ENCODE data around the gene CFAP299. TPM values are rescaled to one million over a fixed set of nuclear protein-coding genes. Genes with fewer than 3 reads are reported as not detected.
"Not testable (repeated sequence)": the region's sequence is repeated elsewhere in the genome, so short reads cannot be mapped to it uniquely, and the experiment has no call there.

CFAP299 gene
- total RNA-seq, 1 donor from 2014 or later, result not detected

GRCh38 chr4:80730158-80730557 is 394.6 kb downstream of the CFAP299 start:
- Mint-ChIP-seq H3K27me3 (ENCODE audit: unreplicated experiment) (peaks cover 3% of the 10 kb centered on the region), H3K4me1 (ENCODE audit: unreplicated experiment) (no peaks in the 10 kb centered on the region), H3K4me3 (ENCODE audit: unreplicated experiment) (no peak overlapping the region), H3K27ac (ENCODE audit: unreplicated experiment) (no peak overlapping the region), H3K36me3 (ENCODE audit: low read depth, unreplicated experiment) (no peaks in the 10 kb centered on the region), H3K9me3 (ENCODE audit: unreplicated experiment) (no peaks in the 10 kb centered on the region)
- no peak for DNase-seq (ENCODE audit: low spot score)
- TF ChIP-seq, protein P1, sequence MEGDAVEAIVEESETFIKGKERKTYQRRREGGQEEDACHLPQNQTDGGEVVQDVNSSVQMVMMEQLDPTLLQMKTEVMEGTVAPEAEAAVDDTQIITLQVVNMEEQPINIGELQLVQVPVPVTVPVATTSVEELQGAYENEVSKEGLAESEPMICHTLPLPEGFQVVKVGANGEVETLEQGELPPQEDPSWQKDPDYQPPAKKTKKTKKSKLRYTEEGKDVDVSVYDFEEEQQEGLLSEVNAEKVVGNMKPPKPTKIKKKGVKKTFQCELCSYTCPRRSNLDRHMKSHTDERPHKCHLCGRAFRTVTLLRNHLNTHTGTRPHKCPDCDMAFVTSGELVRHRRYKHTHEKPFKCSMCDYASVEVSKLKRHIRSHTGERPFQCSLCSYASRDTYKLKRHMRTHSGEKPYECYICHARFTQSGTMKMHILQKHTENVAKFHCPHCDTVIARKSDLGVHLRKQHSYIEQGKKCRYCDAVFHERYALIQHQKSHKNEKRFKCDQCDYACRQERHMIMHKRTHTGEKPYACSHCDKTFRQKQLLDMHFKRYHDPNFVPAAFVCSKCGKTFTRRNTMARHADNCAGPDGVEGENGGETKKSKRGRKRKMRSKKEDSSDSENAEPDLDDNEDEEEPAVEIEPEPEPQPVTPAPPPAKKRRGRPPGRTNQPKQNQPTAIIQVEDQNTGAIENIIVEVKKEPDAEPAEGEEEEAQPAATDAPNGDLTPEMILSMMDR (IDR thresholded peaks at IDR 0.05; ENCODE audit: unreplicated experiment), result no peak

DNA sequence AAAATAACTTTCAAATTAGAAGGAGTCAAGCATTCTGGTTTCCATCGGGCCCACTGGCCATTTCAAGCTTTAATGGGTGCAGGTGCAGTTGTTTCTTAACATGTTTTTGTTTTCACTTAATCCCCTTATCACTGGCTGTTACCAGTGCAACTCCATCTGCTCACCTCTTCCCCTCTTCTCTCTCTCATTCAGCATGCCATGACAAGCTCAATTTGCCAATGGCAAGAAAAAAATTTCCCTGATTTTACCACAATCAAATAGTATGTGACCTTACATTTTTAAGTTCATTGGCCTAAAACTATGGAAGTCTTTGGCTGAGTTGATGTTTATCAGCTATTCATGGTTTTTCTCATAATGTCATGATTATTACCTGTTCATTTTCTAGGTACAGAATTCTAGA is 395.9 kb downstream of the CFAP299 start:
- Mint-ChIP-seq H3K4me3 (ENCODE audit: unreplicated experiment) (no peak overlapping the region), H3K36me3 (ENCODE audit: low read depth, unreplicated experiment) (no peaks in the 10 kb centered on the region), H3K4me1 (ENCODE audit: unreplicated experiment) (no peaks in the 10 kb centered on the region), H3K27ac (ENCODE audit: unreplicated experiment) (no peak overlapping the region), H3K9me3 (ENCODE audit: unreplicated experiment) (no peaks in the 10 kb centered on the region), H3K27me3 (ENCODE audit: unreplicated experiment) (peaks cover 3% of the 10 kb centered on the region)
- no peak for DNase-seq (ENCODE audit: low spot score)
- TF ChIP-seq, protein P1 (IDR thresholded peaks at IDR 0.05; ENCODE audit: unreplicated experiment), result no peak

- no peaks in the 10 kb centered on the region for H3K9me3 Mint-ChIP-seq (ENCODE audit: unreplicated experiment)
- H3K4me1 Mint-ChIP-seq (ENCODE audit: unreplicated experiment), result no peaks in the 10 kb centered on the region
- H3K36me3 Mint-ChIP-seq (ENCODE audit: low read depth, unreplicated experiment), result no peaks in the 10 kb centered on the region
- no peak overlapping the region for H3K27ac Mint-ChIP-seq (ENCODE audit: unreplicated experiment)
- DNase-seq (ENCODE audit: low spot score), result no peak
- H3K27me3 Mint-ChIP-seq (ENCODE audit: unreplicated experiment), result peaks cover 3% of the 10 kb centered on the region
- H3K4me3 Mint-ChIP-seq (ENCODE audit: unreplicated experiment), result no peak overlapping the region
- TF ChIP-seq, protein P1 (IDR thresholded peaks at IDR 0.05; ENCODE audit: unreplicated experiment), result no peak
These were observed 396.5 kb downstream of the CFAP299 start for GRCh38 chr4:80732010-80732409.

GRCh38 chr4:80740375-80740774 is 404.8 kb downstream of the CFAP299 start:
- no peaks in the 10 kb centered on the region for H3K36me3 Mint-ChIP-seq (ENCODE audit: low read depth, unreplicated experiment)
- no peaks in the 10 kb centered on the region for H3K27me3 Mint-ChIP-seq (ENCODE audit: unreplicated experiment)
- TF ChIP-seq, protein P1 (IDR thresholded peaks at IDR 0.05; ENCODE audit: unreplicated experiment), result no peak
- no peak overlapping the region for H3K4me3 Mint-ChIP-seq (ENCODE audit: unreplicated experiment)
- H3K4me1 Mint-ChIP-seq (ENCODE audit: unreplicated experiment), result no peaks in the 10 kb centered on the region
- no peaks in the 10 kb centered on the region for H3K9me3 Mint-ChIP-seq (ENCODE audit: unreplicated experiment)
- DNase-seq (ENCODE audit: low spot score), result no peak
- no peak overlapping the region for H3K27ac Mint-ChIP-seq (ENCODE audit: unreplicated experiment)

DNA sequence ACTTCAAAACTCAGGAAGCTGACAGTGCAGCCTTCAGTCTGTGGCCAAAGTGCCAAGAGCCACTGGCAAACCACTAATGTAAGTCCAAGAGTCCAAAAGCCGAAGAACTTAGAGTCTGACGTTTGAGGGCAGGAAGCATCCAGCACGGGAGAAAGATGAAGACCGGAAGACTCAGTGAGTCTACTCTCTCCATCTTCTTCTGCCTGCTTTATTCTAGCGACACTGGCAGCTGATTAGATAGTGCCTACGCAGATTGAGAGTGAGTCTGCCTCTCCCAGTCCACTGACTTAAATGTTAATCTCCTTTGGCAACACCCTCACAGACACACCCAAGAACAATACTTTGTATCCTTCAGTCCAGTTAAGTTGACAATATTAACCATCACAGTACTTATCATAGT is 414.0 kb downstream of the CFAP299 start:
- H3K4me3 Mint-ChIP-seq (ENCODE audit: unreplicated experiment); DNase-seq (ENCODE audit: low spot score); H3K27ac Mint-ChIP-seq (ENCODE audit: unreplicated experiment); H3K27me3 Mint-ChIP-seq (ENCODE audit: unreplicated experiment); H3K9me3 Mint-ChIP-seq (ENCODE audit: unreplicated experiment); H3K4me1 Mint-ChIP-seq (ENCODE audit: unreplicated experiment); H3K36me3 Mint-ChIP-seq (ENCODE audit: low read depth, unreplicated experiment): not testable (repeated sequence)

DNA sequence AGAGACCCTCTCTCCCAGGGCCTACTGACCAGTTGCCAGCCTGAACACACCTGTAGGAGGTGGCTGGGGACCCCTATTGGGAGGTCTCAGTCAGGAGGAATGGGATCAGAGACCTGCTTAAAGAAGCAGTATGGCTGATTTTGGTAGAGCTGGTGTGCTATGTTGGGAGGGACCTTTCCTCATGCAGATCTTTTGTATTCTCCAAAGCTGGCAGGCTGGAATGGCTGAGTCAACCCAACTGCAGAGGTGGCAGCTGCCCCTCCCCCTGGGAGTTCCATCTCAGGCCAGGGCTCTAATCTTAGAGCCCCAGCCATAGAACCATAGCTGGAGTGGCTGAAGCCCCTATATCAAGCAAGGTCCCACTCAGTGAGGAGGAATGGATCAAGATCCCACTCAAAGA is 415.7 kb downstream of the CFAP299 start:
- no peak overlapping the region for H3K27ac Mint-ChIP-seq (ENCODE audit: unreplicated experiment)
- TF ChIP-seq, protein P1 (IDR thresholded peaks at IDR 0.05; ENCODE audit: unreplicated experiment), result no peak
- no peaks in the 10 kb centered on the region for H3K9me3 Mint-ChIP-seq (ENCODE audit: unreplicated experiment)
- H3K36me3 Mint-ChIP-seq (ENCODE audit: low read depth, unreplicated experiment), result no peaks in the 10 kb centered on the region
- H3K4me1 Mint-ChIP-seq (ENCODE audit: unreplicated experiment), result no peaks in the 10 kb centered on the region
- H3K4me3 Mint-ChIP-seq (ENCODE audit: unreplicated experiment), result no peak overlapping the region
- DNase-seq (ENCODE audit: low spot score), result no peak
- no peaks in the 10 kb centered on the region for H3K27me3 Mint-ChIP-seq (ENCODE audit: unreplicated experiment)

Measured in endothelial cell (in vitro differentiated cells).